CD4-positive, alpha-beta T cell treated with Interleukin-15 for 1 hour (primary cell): ENCODE measurements around the gene STK31.
"Not testable (repeated sequence)": the region's sequence is repeated elsewhere in the genome, so short reads cannot be mapped to it uniquely, and the experiment has no call there.

Experiments
- DNase-seq: peaks from one replicate; pipeline ENCODE4 v3.0.0-alpha.2; 2020

STK31 gene, protein sequence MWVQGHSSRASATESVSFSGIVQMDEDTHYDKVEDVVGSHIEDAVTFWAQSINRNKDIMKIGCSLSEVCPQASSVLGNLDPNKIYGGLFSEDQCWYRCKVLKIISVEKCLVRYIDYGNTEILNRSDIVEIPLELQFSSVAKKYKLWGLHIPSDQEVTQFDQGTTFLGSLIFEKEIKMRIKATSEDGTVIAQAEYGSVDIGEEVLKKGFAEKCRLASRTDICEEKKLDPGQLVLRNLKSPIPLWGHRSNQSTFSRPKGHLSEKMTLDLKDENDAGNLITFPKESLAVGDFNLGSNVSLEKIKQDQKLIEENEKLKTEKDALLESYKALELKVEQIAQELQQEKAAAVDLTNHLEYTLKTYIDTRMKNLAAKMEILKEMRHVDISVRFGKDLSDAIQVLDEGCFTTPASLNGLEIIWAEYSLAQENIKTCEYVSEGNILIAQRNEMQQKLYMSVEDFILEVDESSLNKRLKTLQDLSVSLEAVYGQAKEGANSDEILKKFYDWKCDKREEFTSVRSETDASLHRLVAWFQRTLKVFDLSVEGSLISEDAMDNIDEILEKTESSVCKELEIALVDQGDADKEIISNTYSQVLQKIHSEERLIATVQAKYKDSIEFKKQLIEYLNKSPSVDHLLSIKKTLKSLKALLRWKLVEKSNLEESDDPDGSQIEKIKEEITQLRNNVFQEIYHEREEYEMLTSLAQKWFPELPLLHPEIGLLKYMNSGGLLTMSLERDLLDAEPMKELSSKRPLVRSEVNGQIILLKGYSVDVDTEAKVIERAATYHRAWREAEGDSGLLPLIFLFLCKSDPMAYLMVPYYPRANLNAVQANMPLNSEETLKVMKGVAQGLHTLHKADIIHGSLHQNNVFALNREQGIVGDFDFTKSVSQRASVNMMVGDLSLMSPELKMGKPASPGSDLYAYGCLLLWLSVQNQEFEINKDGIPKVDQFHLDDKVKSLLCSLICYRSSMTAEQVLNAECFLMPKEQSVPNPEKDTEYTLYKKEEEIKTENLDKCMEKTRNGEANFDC

DNA sequence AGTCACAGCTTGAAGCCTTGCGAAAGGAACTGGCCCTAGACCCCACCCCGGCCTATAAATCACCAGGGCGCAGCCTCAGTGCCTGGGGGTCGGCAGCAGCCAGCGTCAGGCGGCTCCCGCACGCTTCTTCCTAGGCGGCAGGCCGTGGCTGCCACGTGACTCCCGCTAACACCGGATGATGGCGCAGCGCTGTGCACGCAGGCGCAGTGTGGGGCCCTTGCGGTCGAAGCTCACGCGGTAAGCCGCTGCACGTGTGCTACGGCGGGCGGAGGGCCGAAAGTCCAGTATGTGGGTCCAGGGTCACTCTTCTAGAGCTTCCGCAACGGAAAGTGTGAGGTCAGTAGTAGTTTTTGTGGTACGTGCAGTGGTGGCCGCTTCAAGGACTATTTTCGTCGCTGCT lies at the start of gene STK31:
STK31 (plus strand) TSS at position 220 of the 400 bp plus-strand sequence; CDS start at position 287, 67 bp downstream.
- DNase-seq: no peak

DNA sequence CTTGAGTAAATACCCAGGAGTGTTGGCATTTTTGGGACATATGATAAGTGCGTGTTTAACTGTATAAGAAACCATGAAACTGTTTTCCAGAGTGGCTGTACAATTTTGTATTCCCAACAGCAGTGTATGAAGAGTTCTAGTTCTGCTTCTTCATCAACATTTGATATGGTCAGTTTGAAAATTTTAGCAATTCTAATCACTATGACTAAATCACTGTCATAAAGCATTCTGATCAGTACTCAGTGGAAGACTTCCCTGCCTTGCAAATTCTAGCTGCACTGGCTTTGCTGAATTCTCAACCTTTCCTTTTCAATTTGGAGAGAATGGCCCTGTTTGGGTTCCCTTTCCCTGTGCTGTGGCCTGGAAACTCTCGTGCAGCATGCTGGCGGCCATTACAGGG lies 48.6 kb upstream of the STK31 start:
- DNase-seq: no peak

DNA sequence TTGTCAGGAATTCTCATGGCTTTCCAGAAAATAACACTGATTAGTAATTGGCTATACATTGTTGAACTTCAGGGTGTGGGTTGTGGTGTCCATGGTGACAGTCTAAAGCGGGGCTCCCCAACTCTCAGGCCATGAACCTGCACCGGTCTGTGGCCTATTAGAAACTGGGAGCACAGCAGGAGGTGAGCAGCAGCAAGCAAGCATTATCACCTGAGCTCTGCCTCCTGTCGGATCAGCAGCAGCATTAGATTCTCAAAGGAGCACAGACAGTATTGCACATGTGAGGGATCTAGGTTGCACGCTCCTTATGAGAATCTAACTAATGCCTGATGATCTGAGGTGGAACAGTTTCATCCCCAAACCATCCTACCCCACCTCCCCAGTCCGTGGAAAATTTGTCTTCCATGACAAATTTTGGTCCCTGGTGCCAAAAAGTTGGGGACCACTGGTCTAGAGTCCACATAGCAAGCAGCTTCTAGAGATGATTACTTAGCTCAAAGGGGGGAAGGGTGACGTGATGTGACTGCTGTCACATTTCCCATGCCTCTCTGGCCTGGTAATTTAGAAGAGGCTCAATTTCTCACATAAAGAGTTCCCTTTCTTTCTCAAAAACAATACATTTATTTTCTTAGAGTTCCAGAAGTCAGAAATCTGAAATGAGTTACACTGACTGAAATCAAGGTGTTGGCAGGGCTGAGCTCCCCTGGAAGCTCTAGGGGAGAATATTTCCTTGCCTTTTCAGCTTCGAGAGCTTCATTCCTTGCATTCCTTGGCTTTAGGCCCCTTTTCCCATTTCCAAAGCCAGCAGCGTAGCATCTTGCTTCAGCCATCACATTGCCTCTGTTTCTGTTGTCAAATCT lies 47.7 kb upstream of the STK31 start:
- DNase-seq: no peak

DNA sequence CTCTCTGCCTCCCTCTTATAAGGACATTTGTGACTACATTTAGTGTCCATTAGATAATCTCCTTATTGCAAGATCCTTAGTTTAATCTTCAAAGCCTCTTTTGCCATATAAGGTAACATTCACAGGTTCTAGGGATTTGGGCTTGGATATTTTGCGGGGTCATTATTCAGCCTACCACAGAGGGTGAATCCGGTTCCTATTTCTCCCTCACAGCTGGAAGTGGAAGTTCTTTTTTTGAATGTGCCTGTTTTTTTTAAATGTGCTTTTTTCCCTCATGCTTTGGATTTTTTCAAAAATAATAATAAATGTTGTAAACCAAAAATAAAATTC lies 47.1 kb upstream of the STK31 start:
- DNase-seq: no peak

DNA sequence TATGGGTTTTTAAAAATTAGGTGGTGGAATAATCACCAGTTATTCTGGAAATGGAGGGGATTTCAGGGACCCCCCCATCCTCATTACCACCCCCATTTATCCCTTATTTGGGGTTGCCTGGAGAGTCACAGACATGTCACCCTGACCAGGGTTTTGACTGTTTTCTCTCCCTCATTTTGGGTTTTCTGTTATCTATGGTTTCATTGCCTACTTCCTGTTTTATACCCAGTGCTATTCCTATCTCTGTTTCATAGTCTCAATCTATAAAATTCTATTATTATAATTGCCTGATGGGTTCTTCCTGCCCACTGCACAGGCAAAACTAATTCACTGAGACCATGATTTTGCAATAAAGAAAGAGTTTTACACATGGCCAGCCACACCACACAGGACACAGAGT lies 45.9 kb upstream of the STK31 start:
- DNase-seq: no peak

DNA sequence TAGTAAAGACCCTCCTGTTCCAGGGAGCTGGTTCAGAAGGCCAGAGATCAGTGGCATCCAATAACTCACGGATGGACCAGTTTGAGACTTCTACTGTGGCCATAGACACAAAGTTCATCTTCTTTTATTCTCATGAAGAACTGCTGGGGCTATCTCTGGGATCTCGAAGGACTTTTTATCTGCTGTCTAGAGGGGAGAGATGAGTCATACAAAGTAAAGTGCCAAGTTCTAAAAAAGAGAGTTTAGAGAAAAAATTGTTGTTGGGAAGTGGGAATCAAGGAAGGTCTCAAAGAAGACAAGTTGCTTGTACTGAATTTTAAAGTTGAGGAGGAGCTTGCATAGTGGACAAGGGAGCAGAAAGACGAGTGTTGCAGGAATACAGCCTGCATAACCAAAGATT lies 38.0 kb upstream of the STK31 start:
- DNase-seq: no peak

DNA sequence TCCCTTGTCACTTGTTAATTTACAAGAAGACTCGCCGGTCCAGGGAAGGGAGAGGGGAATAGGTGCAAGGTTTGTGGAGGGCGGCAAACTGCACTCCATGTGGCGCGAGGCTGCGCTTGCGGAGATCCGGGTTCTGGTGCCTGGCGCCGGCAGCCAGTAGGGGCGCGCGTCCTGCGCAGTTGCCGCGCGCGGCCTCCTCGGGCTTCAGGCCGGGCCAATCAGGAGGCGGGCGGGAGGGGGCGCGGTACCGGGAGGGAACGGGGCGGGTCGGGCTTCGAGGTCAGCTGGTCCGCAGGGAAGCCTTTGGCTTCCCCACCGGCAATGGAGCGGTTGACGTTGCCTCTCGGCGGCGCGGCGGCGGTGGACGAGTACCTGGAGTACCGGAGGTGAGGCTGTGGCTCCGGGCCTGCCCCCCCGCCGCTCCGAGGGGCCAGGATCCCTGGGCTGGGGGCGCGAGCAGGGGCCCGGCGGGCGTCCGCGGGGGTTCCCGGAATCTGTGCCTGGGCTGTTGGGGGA lies 30.1 kb upstream of the STK31 start, which contains the start of gene FAM221A:
FAM221A (plus strand) TSS at position 302 of the 516 bp plus-strand sequence; CDS start at position 322, 20 bp downstream.
- DNase-seq: peak; percentile 78

DNA sequence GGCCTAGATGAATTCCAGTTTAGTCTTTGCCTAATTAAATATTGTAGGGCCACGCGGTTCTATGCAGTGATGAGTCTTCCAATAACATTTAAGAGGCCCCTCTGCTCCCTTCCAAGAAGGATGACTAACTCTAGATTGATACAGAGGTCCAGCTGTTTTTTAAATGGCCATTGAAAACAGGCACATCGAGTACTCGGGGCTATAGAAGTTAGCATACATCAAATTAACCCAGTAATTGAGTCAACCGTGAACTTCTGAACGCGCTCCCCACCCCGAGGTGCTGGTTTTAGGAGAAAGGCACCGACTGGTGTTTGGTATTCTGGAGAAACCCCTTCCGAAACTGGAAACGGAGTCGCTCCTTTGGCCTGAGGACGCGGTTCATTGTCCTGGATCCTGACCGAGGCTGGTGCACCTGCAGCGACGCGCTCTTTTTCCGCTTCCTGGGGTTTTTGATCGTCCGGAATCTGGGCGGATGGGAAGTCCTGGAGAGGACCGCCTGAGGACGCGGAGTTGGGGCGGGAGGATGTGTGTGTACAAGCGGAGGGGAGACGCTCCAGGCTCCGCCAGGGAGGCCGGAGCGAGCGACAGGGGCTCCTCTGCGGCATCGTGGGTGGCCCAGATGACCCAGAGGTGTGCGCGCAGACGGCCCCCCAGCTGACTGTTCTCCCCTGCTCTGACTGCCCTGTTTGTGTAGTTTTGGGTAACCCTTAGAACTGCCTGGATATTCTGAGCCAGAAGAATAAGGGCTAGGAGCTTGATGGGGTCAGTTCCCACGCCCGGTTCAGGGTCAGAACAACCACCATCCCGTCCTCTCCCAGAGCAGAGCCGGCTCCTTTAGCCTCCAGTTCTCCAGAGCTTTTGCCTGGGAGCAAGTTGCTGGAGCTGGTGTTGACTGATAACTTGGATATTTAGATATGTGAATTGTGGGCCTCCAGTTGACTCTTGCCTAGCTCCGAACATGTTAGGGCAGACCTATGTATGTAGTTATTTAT lies 29.3 kb upstream of the STK31 start:
- DNase-seq: peak; percentile 36

DNA sequence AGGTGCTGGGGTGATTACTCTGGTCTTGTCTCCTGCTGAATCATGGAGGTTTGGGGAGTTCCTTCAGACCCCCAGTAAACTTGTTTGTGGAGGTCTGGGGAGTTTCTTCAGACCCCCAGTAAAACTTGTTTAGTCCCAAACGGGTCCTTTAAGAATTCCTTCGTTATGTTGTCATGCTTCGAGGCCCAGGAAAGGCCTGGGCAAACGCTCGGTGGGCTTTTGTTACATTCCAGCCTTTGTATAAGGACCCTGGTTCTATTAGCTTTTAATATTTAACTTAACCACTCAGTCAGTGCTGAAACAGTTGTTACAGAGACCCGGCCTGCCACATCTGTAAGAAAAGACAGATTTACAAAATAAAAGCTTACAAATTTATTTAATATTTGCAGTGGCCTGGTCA lies 26.0 kb upstream of the STK31 start:
- DNase-seq: not testable (repeated sequence)

DNA sequence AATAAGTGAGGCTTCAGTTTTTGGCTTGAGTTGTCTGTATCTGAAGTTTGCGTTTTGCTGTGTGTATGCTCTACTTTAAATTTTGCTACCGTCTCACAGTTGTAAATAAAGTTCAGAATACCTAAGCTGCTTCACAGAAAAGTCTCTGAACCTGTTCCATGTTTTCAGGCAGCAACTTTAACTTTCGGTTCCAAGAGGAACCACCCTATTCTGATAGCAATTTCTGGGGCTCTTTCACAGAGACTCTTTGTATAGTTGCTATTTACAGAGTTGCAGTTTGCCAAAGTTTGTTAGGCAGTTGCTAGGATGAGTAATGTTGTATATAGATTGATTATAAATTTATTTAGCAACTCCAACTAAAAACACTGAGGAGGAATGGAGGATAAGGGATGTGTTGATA lies 24.3 kb upstream of the STK31 start:
- DNase-seq: no peak

DNA sequence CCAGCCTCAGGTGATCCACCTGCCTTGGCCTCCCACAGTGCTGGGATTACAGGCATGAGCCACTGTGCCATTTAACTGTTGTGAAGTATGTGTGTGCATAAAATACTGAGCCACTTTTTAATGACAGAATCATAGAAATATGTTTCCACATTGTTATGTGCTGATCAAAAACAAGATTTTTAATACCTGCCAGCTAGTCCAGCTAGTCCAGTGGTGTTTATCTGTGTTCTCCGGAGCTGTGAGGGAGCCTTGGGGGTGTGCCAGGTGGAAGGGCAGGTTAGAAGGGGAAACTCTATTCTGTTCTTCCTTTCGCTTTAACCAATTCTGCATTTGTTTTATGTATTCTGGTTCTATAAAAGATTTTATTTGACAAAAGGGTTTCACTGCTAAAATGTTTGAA lies 23.0 kb upstream of the STK31 start:
- no peak for DNase-seq

DNA sequence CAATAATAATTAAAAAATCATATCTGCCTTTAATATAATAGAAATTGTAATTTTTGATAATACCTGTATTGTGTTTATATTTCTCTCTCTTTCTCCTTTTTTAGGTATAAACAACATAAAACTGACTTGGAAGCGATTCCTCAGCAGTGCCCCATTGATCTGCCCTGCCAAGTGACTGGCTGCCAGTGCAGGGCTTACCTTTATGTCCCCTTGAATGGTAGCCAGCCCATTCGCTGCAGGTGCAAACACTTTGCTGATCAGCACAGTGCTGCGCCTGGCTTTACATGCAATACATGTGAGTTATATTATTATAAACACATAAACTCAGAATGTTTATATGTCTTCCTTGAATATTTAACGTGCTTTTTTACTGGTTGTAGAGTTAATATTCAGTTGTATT lies 20.9 kb upstream of the STK31 start:
- no peak for DNase-seq

DNA sequence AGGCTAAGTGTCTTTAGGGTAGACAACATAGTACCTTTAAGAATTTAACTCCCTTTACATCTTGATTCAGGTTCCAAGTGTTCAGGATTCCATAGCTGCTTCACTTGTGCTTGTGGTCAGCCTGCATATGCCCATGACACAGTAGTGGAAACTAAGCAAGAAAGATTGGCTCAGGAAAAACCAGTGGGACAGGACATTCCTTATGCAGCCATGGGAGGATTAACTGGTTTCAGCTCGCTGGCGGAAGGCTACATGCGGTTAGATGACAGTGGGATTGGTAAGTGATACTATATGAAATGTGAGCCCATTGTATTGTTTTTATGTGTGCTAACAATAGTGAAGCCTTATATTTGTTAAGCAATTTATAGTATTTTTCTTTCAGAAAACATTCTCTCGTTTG lies 18.7 kb upstream of the STK31 start:
- no peak for DNase-seq

DNA sequence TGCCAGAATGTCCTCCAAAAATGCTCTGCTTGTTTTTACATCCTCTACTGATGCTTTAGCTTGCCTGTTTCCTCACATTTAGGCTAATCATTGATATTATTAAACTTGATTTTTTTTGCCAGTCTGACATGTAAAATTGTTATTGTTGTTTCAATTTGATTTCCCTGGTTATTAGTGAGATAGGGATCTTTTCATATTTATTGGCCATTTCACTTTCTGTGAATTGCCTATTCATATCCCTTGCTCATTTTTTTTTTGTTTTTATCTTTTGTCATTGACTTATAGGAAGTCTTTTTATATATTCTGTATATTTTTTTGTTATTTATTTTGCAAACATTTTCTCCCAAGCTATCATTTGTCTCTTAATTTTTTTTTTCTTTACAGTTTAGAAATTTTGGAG lies 16.8 kb upstream of the STK31 start:
- no peak for DNase-seq

DNA sequence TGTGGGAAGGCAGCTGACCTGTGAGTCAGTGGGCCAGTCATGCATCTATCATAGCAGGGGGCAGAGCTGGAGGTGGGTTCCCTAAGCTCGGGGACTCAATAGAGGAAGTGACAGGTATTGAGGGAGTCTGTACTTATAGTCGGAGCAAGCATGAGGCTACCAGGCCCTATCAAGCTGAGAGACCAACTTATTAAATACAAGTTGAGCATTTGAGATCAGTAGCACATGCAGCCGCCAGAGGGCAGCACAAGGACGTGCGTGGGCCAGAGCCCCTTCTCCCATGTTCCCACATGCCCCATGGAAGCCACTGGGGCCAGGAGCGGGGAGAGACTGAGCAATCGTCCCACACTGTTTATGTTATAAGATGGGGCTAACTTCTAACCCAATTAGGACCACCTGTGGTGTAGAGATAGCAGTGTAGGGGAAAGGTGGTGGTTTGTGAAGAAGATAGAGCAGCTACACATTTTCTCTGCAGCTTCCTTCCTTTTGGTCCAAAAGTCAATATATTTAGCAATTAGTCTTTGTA lies 13.0 kb upstream of the STK31 start:
- peak; percentile 50 for DNase-seq

DNA sequence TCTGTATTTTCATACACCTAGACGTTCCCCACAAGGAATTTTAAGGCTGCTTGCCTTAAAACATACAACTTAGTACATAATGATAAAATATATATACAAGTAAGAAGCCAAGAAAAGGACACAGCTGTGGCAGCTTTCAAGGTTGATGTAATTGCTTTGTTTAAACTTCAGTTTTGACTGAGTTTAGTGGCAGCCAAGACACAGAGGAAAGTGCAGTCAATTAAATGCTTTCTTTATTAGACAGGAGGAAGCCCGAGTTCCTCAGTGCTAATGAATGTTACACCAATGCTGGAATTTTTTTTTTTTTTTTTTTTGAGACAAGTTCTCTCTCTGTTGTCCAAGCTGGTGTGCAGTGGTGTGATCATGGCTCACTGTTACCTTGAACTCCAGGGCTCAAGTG lies 11.2 kb upstream of the STK31 start:
- no peak for DNase-seq

DNA sequence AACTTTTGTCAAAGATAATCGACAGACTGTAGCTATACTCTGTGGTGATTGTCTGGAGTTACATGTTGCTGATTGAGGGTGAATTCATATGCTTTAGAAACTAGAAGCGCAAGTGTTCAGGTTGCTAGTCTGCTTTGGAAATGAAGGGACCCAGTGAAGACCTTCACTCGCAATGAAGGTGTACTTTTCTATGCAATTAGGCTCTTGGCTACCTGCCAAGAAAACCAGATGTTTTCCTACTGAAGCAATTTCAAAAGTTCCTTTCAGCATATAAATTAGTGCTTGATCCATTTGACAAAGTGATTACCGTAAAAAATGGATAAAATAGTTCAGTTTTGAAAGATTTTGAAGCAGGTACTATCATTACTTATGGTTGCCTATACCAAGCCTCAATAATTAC lies 10.0 kb upstream of the STK31 start:
- no peak for DNase-seq

DNA sequence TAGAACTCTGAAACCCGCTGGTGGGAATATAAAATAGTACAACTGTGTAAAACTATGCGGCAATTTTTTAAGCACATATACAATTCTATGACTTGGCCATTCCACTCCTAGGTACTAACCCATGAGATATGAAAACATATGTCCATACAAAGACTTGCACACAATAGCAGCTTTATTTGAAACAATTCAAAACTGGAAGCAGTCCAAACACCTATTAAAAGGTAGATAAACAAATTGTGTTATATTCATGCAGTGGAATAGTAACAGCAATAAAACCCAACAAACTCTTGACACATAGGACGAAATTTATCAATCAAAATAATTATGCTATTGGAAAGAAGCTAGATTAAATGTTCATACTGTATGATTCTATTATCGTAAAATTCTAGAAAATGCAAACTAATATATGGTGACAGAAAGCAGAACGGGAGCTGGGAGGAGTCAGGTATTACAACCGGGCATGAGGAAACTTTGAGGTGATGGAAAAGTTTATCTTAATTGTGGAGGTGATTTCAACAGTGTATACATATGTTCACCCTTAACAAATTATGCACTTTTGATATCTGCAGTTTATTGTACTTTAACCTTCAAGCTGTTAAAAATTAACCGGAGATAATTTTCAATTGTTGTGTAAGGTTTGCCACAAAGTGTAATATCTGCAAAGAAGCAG lies 803 bp upstream of the STK31 start:
- DNase-seq: no peak

DNA sequence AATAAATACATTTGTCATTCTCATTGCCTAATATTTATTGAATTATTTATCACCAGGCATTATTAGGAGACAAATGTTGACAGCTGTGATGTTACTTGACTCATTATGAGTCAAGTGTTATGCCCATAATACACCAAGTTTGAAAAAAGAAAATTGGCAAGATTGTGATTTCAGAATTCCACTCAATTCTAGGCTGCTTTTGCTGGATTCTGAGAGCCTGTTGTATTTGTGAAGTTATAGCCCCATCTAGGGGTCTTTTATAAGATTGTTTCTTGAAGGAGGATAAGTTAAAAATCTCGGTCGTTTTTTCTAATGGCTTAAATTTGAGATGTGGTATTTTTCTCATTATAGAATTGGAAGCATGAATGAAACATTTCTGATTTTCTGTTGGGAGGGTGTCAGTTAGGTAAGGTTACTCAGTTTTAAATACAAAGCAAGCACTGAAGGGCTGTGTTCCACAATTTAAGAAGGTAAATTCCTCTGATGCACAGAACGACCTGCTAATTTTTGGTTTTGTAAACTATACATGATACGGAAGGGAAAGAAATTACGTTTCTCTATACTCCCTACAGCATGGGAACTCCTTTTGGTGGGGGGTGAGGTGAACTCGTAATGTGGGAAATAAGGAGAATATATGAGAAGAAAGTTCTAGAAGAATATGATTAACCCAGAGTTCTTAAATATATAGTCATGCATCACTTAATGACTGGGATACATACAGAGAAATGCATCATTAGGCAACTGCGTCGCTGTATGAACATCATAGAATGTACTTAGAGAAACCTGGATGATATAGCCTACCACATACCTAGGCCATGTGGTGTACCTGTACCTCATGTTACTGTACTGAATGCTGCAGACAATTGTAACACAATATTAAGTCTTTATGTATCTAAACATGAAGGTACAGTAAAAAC lies 2.6 kb downstream of the STK31 start:
- DNase-seq: no peak
